T-helper 17 cell (primary cell): ENCODE results near the gene HBP1. TPM values are rescaled to one million over a fixed set of nuclear protein-coding genes. Genes with fewer than 3 reads are reported as not detected.

Source experiments
- ATAC-seq: fragments of 150-1000 bp; cut with Tn5 transposase; 2 replicates; pipeline ENCODE4 v1.10.0; 2021; ENCODE audit warnings: mild to moderate bottlenecking, moderate library complexity
- DNase-seq, 3 donors: peaks; one replicate each; pipeline versions ENCODE4 v3.0.0 to v3.0.0-alpha.2; 2020 to 2021
- H3K9me3 ChIP-seq: one replicate; pipeline ENCODE4 v1.7.0; 2013; ENCODE audit warnings: low read length, mild to moderate bottlenecking; ENCODE audit not compliant: control insufficient read depth, poor library complexity, severe bottlenecking
- H3K27ac Mint-ChIP-seq: one replicate; pipeline ENCODE4 v1.8.0; 2022; ENCODE audit warnings: mild to moderate bottlenecking, moderate library complexity, mixed read lengths
- H3K27me3 Mint-ChIP-seq: one replicate; pipeline ENCODE4 v1.8.0; 2022; ENCODE audit warnings: mixed read lengths
- H3K36me3 Mint-ChIP-seq: one replicate; pipeline ENCODE4 v1.8.0; 2022; ENCODE audit warnings: low read depth, mixed read lengths
- H3K4me1 Mint-ChIP-seq: one replicate; pipeline ENCODE4 v1.8.0; 2022; ENCODE audit warnings: mild to moderate bottlenecking, mixed read lengths
- H3K4me3 Mint-ChIP-seq: one replicate; pipeline ENCODE4 v1.8.0; 2022; ENCODE audit warnings: mild to moderate bottlenecking, moderate library complexity, mixed read lengths
- total RNA-seq, 4 donors: library from RNA in 2 of 4; stranded (reverse) in 2 of 4; gene quantifications; one replicate each; pipeline ENCODE4 v1.2.3 and lab custom pipeline; 2022 to 2026

Gene HBP1
- total RNA-seq, 2 donors from 2014 or later: 250 to 252 TPM

- Mint-ChIP-seq H3K27ac (peak overlapping the region; percentile 83), H3K4me3 (no peak overlapping the region), H3K4me1 (peaks cover 29% of the 10 kb centered on the region), H3K27me3 (no peaks in the 10 kb centered on the region), H3K36me3 (no peaks in the 10 kb centered on the region)
- ATAC-seq: no peak
- DNase-seq: no peak
- no peaks in the 10 kb centered on the region for H3K9me3 ChIP-seq
These were observed 10.7 kb downstream of the HBP1 start for GRCh38 chr7:107179326-107180164.

- Mint-ChIP-seq H3K36me3 (peaks cover 7% of the 10 kb centered on the region), H3K27me3 (no peaks in the 10 kb centered on the region), H3K27ac (peak overlapping the region; percentile 83), H3K4me1 (peaks cover 31% of the 10 kb centered on the region), H3K4me3 (peak overlapping the region; percentile 72)
- ATAC-seq (peak; percentile 54), DNase-seq (no peak)
- no peaks in the 10 kb centered on the region for H3K9me3 ChIP-seq
These were observed 11.6 kb downstream of the HBP1 start for GRCh38 chr7:107180378-107180777.

- H3K27me3 Mint-ChIP-seq: no peaks in the 10 kb centered on the region
- DNase-seq (no peak), ATAC-seq (no peak)
- no peaks in the 10 kb centered on the region for H3K9me3 ChIP-seq
- H3K36me3 Mint-ChIP-seq: peaks cover 11% of the 10 kb centered on the region
- peak overlapping the region; percentile 83 for H3K27ac Mint-ChIP-seq
- peak overlapping the region; percentile 21 for H3K4me3 Mint-ChIP-seq
- peaks cover 35% of the 10 kb centered on the region for H3K4me1 Mint-ChIP-seq
These were observed 12.4 kb downstream of the HBP1 start for GRCh38 chr7:107181172-107181571.

GRCh38 chr7:107185716-107186115 lies 16.9 kb downstream of the HBP1 start:
- DNase-seq (no peak), ATAC-seq (no peak)
- H3K9me3 ChIP-seq: no peaks in the 10 kb centered on the region
- Mint-ChIP-seq H3K36me3 (peaks cover 14% of the 10 kb centered on the region), H3K4me1 (peaks cover 28% of the 10 kb centered on the region), H3K27ac (peak overlapping the region; percentile 74), H3K4me3 (no peak overlapping the region), H3K27me3 (no peaks in the 10 kb centered on the region)

- H3K9me3 ChIP-seq: no peaks in the 10 kb centered on the region
- H3K27me3 Mint-ChIP-seq: no peaks in the 10 kb centered on the region
- ATAC-seq (no peak), DNase-seq (no peak)
- H3K36me3 Mint-ChIP-seq: peaks cover 14% of the 10 kb centered on the region
- H3K4me3 Mint-ChIP-seq: no peak overlapping the region
- H3K27ac Mint-ChIP-seq: no peak overlapping the region
- H3K4me1 Mint-ChIP-seq: peaks cover 24% of the 10 kb centered on the region
These were observed 17.4 kb downstream of the HBP1 start for GRCh38 chr7:107186240-107186639.

- no peak for DNase-seq
- Mint-ChIP-seq H3K4me3 (no peak overlapping the region), H3K36me3 (peaks cover 16% of the 10 kb centered on the region), H3K27me3 (no peaks in the 10 kb centered on the region), H3K4me1 (peaks cover 24% of the 10 kb centered on the region), H3K27ac (peak overlapping the region; percentile 34)
- no peak for ATAC-seq
- H3K9me3 ChIP-seq: no peaks in the 10 kb centered on the region
These were observed 19.0 kb downstream of the HBP1 start for GRCh38 chr7:107187774-107188173.

- H3K27me3 Mint-ChIP-seq: no peaks in the 10 kb centered on the region
- no peak overlapping the region for H3K4me3 Mint-ChIP-seq
- H3K4me1 Mint-ChIP-seq: peaks cover 25% of the 10 kb centered on the region
- DNase-seq: no peak
- peaks cover 12% of the 10 kb centered on the region for H3K36me3 Mint-ChIP-seq
- ATAC-seq: no peak
- no peaks in the 10 kb centered on the region for H3K9me3 ChIP-seq
- no peak overlapping the region for H3K27ac Mint-ChIP-seq
These were observed 21.3 kb downstream of the HBP1 start for GRCh38 chr7:107190090-107190489.

- H3K9me3 ChIP-seq: no peaks in the 10 kb centered on the region
- DNase-seq: no peak
- Mint-ChIP-seq H3K4me1 (peaks cover 16% of the 10 kb centered on the region), H3K4me3 (no peak overlapping the region), H3K27ac (peak overlapping the region; percentile 84), H3K27me3 (no peaks in the 10 kb centered on the region), H3K36me3 (peaks cover 5% of the 10 kb centered on the region)
- ATAC-seq: peak; percentile 15
These were observed 25.2 kb downstream of the HBP1 start for GRCh38 chr7:107194052-107194451.

- Mint-ChIP-seq H3K36me3 (peaks cover 5% of the 10 kb centered on the region), H3K27ac (peak overlapping the region; percentile 39), H3K27me3 (no peaks in the 10 kb centered on the region), H3K4me3 (peak overlapping the region; percentile 39), H3K4me1 (peaks cover 14% of the 10 kb centered on the region)
- ATAC-seq: no peak
- DNase-seq: no peak
- no peaks in the 10 kb centered on the region for H3K9me3 ChIP-seq
These were observed 28.2 kb downstream of the HBP1 start for GRCh38 chr7:107196834-107197610.

- Mint-ChIP-seq H3K27me3 (no peaks in the 10 kb centered on the region), H3K27ac (peak overlapping the region; percentile 85), H3K4me1 (peaks cover 7% of the 10 kb centered on the region), H3K4me3 (no peak overlapping the region), H3K36me3 (peaks cover 4% of the 10 kb centered on the region)
- DNase-seq: no peak
- no peaks in the 10 kb centered on the region for H3K9me3 ChIP-seq
- ATAC-seq: peak; percentile 54
These were observed 33.1 kb downstream of the HBP1 start for GRCh38 chr7:107201795-107202450.

- peaks cover 4% of the 10 kb centered on the region for H3K4me1 Mint-ChIP-seq
- H3K27me3 Mint-ChIP-seq: no peaks in the 10 kb centered on the region
- H3K36me3 Mint-ChIP-seq: peaks cover 2% of the 10 kb centered on the region
- H3K9me3 ChIP-seq: no peaks in the 10 kb centered on the region
- no peak for ATAC-seq
- H3K27ac Mint-ChIP-seq: peak overlapping the region; percentile 85
- peak overlapping the region; percentile 19 for H3K4me3 Mint-ChIP-seq
- DNase-seq: no peak
These were observed 34.8 kb downstream of the HBP1 start for GRCh38 chr7:107203607-107204006.

- ATAC-seq (no peak), DNase-seq (no peak)
- no peak overlapping the region for H3K4me3 Mint-ChIP-seq
- H3K9me3 ChIP-seq: no peaks in the 10 kb centered on the region
- peaks cover 12% of the 10 kb centered on the region for H3K36me3 Mint-ChIP-seq
- peaks cover 7% of the 10 kb centered on the region for H3K4me1 Mint-ChIP-seq
- H3K27ac Mint-ChIP-seq: peak overlapping the region; percentile 85
- no peaks in the 10 kb centered on the region for H3K27me3 Mint-ChIP-seq
These were observed 37.3 kb downstream of the HBP1 start for GRCh38 chr7:107206136-107206535.

- Mint-ChIP-seq H3K4me3 (peak overlapping the region; percentile 1), H3K36me3 (peaks cover 12% of the 10 kb centered on the region), H3K4me1 (peaks cover 7% of the 10 kb centered on the region), H3K27ac (peak overlapping the region; percentile 85), H3K27me3 (no peaks in the 10 kb centered on the region)
- ATAC-seq (no peak), DNase-seq (no peak)
- no peaks in the 10 kb centered on the region for H3K9me3 ChIP-seq
These were observed 37.9 kb downstream of the HBP1 start for GRCh38 chr7:107206706-107207105.
